ENCODE measurements around the gene CYTH4.
"Not testable (repeated sequence)": the region's sequence is repeated elsewhere in the genome, so short reads cannot be mapped to it uniquely, and the experiment has no call there.

The CYTH4 gene

GRCh38 chr22:37248251-37248650, 34.1 kb upstream of the CYTH4 start:
- DNase-seq (ENCODE audit: low read depth in 2 of 2): no peak

- DNase-seq (ENCODE audit: low read depth in 2 of 2): no peak
Observed at GRCh38 chr22:37249986-37250385, 32.3 kb upstream of the CYTH4 start.

GRCh38 chr22:37251836-37252235, 30.5 kb upstream of the CYTH4 start:
- not testable (repeated sequence) for DNase-seq (ENCODE audit: low read depth in 2 of 2)

GRCh38 chr22:37253126-37253660, 29.1 kb upstream of the CYTH4 start:
- no peak for DNase-seq (ENCODE audit: low read depth in 2 of 2)

- DNase-seq (ENCODE audit: low read depth in 2 of 2): no peak
Observed at GRCh38 chr22:37254209-37254866, 28.0 kb upstream of the CYTH4 start.

- no peak for DNase-seq (ENCODE audit: low read depth in 2 of 2)
Observed at GRCh38 chr22:37254867-37255233, 27.5 kb upstream of the CYTH4 start.

- DNase-seq (ENCODE audit: low read depth in 2 of 2): no peak
Observed at GRCh38 chr22:37255558-37256006, 26.7 kb upstream of the CYTH4 start.

GRCh38 chr22:37256075-37256726, 26.1 kb upstream of the CYTH4 start:
- no peak for DNase-seq (ENCODE audit: low read depth in 2 of 2)

- DNase-seq (ENCODE audit: low read depth in 2 of 2): no peak
Observed at GRCh38 chr22:37258005-37258752, 24.1 kb upstream of the CYTH4 start.

GRCh38 chr22:37258753-37259401, 23.4 kb upstream of the CYTH4 start:
- no peak for DNase-seq (ENCODE audit: low read depth in 2 of 2)

- DNase-seq (ENCODE audit: low read depth in 2 of 2): no peak
Observed at GRCh38 chr22:37259540-37260029, 22.7 kb upstream of the CYTH4 start.

GRCh38 chr22:37260155-37260795, 22.0 kb upstream of the CYTH4 start:
- DNase-seq (ENCODE audit: low read depth in 2 of 2): no peak

- DNase-seq (ENCODE audit: low read depth in 2 of 2): no peak
Observed at GRCh38 chr22:37260901-37261336, 21.4 kb upstream of the CYTH4 start.

GRCh38 chr22:37262346-37262745, 20.0 kb upstream of the CYTH4 start:
- DNase-seq (ENCODE audit: low read depth in 2 of 2): no peak

GRCh38 chr22:37263966-37264887, 18.1 kb upstream of the CYTH4 start:
- no peak for DNase-seq (ENCODE audit: low read depth in 2 of 2)

GRCh38 chr22:37266581-37267134, 15.7 kb upstream of the CYTH4 start:
- DNase-seq (ENCODE audit: low read depth in 2 of 2): no peak

GRCh38 chr22:37267135-37267587, 15.1 kb upstream of the CYTH4 start:
- peak; percentile 66 to 67 for DNase-seq (ENCODE audit: low read depth in 2 of 2)

GRCh38 chr22:37267661-37268413, 14.5 kb upstream of the CYTH4 start:
- no peak for DNase-seq (ENCODE audit: low read depth in 2 of 2)

Measured in stimulated activated CD4-positive, alpha-beta T cell treated with anti-CD3 and anti-CD28 coated beads, Interleukin-1b, Interleukin-23, amount 100 ng/mL, for 4 hours (primary cell).